B cell (primary cell): Measurements from ENCODE around the gene HDAC6.

Experiments used
- CTCF ChIP-seq: fragments of 200-600 bp; IDR thresholded peaks from one replicate; pipeline ENCODE4 v1.8.0; 2022; ENCODE audit warnings: antibody characterized with exemption, mild to moderate bottlenecking
- EZH2 ChIP-seq: IDR thresholded peaks from 2 replicates; pipeline ENCODE4 v1.6.1; 2012; ENCODE audit warnings: borderline replicate concordance, low read depth, mild to moderate bottlenecking, moderate library complexity, low read length; ENCODE audit not compliant: insufficient read depth, poor library complexity, severe bottlenecking

GRCh38 chrX:48800574-48801279 is 1.1 kb upstream of the HDAC6 start:
- no peak for TF ChIP-seq CTCF
- no peak for TF ChIP-seq EZH2
